ENCODE results near the gene RASGRP3. TPM values are rescaled to one million over a fixed set of nuclear protein-coding genes. Genes with fewer than 3 reads are reported as not detected.
A peak's percentile ranks its signal among the peaks of the same experiment; 100 is the strongest.

The RASGRP3 gene
- total and polyA plus RNA-seq, 11 donors, result 17.7 to 73.3 (median 61.4) TPM

DNA sequence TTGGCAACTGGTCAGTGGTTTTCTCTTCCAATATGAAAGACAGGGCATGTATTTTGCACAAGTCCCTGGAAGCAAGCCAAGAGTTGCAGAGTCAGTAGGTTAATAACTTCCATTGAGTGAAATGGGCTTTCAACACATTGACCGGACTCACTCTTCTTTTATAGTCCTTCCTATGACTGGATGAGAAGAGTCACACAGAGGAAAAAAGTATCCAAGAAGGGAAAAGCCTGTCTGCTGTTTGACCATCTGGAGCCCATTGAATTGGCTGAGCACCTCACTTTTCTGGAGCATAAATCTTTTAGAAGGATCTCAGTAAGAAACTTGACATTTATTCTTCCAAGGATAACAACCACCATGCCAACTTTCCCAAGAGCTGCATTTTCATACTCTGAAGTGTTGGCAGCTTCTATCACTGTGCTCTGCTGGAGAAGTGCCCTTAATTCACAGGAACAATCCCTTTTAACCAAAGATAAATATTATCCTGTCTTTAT, 45.4 kb downstream of the RASGRP3 start:
- Histone ChIP-seq H3K4me1 (peaks cover 0 to 25% (median 13%) of the 10 kb centered on the region in 12 donors), H3K4me3 (no peak overlapping the region), H3K36me3 (peaks cover 0 to 67% (median 21%) of the 10 kb centered on the region in 9 donors), H3K27me3 (no peaks in the 10 kb centered on the region), H3K27ac (peak overlapping the region in 4 of 12 donors; percentile 4 to 62 (median 28)), H3K9me3 (no peaks in the 10 kb centered on the region)
- intact Hi-C loops (cut with DNase I), result loop anchor here in 1 of 10 donors (5.0 kb wide), 1 partner anchor 45 kb away; the partner anchor contains the start of gene RASGRP3
- TF ChIP-seq, protein P1, sequence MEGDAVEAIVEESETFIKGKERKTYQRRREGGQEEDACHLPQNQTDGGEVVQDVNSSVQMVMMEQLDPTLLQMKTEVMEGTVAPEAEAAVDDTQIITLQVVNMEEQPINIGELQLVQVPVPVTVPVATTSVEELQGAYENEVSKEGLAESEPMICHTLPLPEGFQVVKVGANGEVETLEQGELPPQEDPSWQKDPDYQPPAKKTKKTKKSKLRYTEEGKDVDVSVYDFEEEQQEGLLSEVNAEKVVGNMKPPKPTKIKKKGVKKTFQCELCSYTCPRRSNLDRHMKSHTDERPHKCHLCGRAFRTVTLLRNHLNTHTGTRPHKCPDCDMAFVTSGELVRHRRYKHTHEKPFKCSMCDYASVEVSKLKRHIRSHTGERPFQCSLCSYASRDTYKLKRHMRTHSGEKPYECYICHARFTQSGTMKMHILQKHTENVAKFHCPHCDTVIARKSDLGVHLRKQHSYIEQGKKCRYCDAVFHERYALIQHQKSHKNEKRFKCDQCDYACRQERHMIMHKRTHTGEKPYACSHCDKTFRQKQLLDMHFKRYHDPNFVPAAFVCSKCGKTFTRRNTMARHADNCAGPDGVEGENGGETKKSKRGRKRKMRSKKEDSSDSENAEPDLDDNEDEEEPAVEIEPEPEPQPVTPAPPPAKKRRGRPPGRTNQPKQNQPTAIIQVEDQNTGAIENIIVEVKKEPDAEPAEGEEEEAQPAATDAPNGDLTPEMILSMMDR (IDR thresholded peaks at IDR 0.05), result no peak
- 17 to 30% (median 22%) methylated on average over 1 of the region's 1 CpG for WGBS, 4 donors
- ATAC-seq, result peak; percentile 48 to 73 (median 61)
- peak in 3 of 5 donors; percentile 18 to 36 (median 28) for DNase-seq

DNA sequence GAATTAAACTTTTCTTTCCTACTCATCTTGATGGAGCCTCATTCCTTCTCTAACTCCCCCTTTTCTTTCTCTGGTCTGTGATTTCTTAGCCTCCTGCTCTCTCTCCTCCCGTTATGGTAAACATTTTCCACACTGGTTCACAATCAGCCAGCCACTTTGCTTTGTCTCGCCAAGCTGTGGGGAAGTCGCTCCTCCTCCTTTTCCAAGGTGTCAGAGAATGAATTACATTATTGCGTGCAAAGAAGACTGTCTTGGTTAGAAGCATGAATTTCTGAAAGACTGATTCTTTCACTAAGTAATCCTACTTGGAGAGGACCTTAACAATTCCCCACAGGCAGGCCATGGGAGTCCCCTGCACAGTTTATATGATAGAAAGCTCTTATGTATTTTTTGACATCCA, 46.1 kb downstream of the RASGRP3 start:
- peak overlapping the region in 5 of 12 donors; percentile 4 to 62 (median 27) for H3K27ac ChIP-seq
- intact Hi-C loops (cut with DNase I), result loop anchor here in 1 of 10 donors (5.0 kb wide), 1 partner anchor 45 kb away; the partner anchor contains the start of gene RASGRP3
- no peaks in the 10 kb centered on the region for H3K27me3 ChIP-seq
- WGBS, 4 donors, result 74 to 83% (median 78%) methylated on average over 4 of the region's 4 CpGs
- peaks cover 0 to 67% (median 21%) of the 10 kb centered on the region in 9 donors for H3K36me3 ChIP-seq
- H3K4me1 ChIP-seq, result peaks cover 0 to 25% (median 13%) of the 10 kb centered on the region in 12 donors
- ATAC-seq (no peak), DNase-seq (no peak)
- TF ChIP-seq, protein P1 (IDR thresholded peaks at IDR 0.05), result no peak
- no peak for TF ChIP-seq POLR2A (IDR thresholded peaks at IDR 0.05)
- no peak overlapping the region for H3K4me3 ChIP-seq
- H3K9me3 ChIP-seq, result no peaks in the 10 kb centered on the region

DNA sequence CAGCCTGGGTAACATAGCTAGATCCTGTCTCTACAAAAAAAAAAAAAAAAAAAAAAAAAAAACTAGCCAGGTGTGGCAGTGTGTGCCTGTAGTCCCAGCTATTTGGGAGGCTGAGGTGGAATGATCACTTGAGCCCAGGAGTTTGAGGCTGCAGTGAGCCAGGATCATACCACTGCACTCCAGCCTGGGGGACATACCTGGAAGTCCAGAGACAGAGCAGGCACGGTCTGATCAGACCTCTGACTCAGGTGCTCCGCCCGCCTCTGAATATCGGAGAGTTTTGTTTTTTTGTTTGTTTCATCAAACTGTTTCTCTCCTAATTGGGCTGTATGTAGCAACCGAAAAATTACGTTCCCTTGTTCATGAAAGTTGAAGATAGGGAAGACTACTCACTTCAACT, 49.2 kb downstream of the RASGRP3 start:
- TF ChIP-seq, protein P1 (IDR thresholded peaks at IDR 0.05), result no peak
- intact Hi-C loops (cut with DNase I), result no loop called here
- H3K27me3 ChIP-seq, result no peaks in the 10 kb centered on the region
- DNase-seq (no peak), ATAC-seq (no peak)
- H3K27ac ChIP-seq, result peak overlapping the region in 1 of 12 donors; percentile 4
- H3K4me1 ChIP-seq, result peaks cover 0 to 34% (median 13%) of the 10 kb centered on the region in 12 donors
- peaks cover 0 to 72% (median 34%) of the 10 kb centered on the region in 9 donors for H3K36me3 ChIP-seq
- no peaks in the 10 kb centered on the region for H3K9me3 ChIP-seq
- WGBS, 4 donors, result 91 to 98% (median 92%) methylated on average over 6 of the region's 6 CpGs
- no peak overlapping the region for H3K4me3 ChIP-seq

DNA sequence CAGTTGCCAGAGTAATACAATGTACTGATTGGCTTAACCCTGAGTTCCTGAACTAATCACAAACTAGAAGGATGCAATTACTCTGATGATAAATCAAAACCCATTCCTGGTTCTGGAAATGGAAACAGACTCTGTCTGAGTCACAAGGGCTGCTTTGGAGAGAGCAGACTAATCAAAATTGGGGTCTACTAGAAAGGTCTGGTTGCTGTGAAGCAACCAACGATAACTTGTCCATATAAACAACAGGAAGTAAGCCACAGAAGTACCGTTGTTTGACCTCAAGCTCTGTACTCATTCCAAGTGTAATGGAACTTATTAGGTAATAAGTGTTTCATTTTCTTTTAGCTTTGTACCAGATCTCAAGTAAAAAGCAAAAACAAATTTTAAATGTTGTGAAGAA, 49.7 kb downstream of the RASGRP3 start:
- DNase-seq, result no peak
- Histone ChIP-seq H3K36me3 (peaks cover 0 to 69% (median 34%) of the 10 kb centered on the region in 9 donors), H3K4me1 (peaks cover 0 to 36% (median 13%) of the 10 kb centered on the region in 12 donors), H3K27ac (peak overlapping the region in 1 of 12 donors; percentile 4), H3K4me3 (no peak overlapping the region), H3K27me3 (no peaks in the 10 kb centered on the region), H3K9me3 (no peaks in the 10 kb centered on the region)
- TF ChIP-seq, protein P1 (IDR thresholded peaks at IDR 0.05), result no peak
- no peak for TF ChIP-seq POLR2A (IDR thresholded peaks at IDR 0.05)
- ATAC-seq, result peak in 1 of 4 donors; percentile 40
- intact Hi-C loops (cut with DNase I), result no loop called here
- WGBS, 4 donors, result 35 to 41% (median 38%) methylated on average over 2 of the region's 2 CpGs
